Suprapubic skin (tissue), 4 donors: ENCODE results near the gene PRR23E. TPM values are rescaled to one million over a fixed set of nuclear protein-coding genes. Genes with fewer than 3 reads are reported as not detected.
A peak's percentile ranks its signal among the peaks of the same experiment; 100 is the strongest.

Source experiments
- DNase-seq, 2 donors: peaks; one replicate each; pipeline ENCODE4 v3.0.0-alpha.2; 2019; ENCODE audit warnings: low spot score in 2 of 2
- H3K27ac ChIP-seq: fragments of 200-600 bp; sonication (generic); one replicate; pipeline ENCODE4 v1.5.1; 2019
- H3K27me3 ChIP-seq: fragments of 200-600 bp; sonication (generic); one replicate; pipeline ENCODE4 v1.5.1; 2019
- H3K36me3 ChIP-seq: fragments of 200-600 bp; sonication (generic); one replicate; pipeline ENCODE4 v1.5.1; 2019
- H3K4me1 ChIP-seq: fragments of 200-600 bp; sonication (generic); one replicate; pipeline ENCODE4 v1.5.1; 2019
- H3K4me3 ChIP-seq: fragments of 200-600 bp; sonication (generic); one replicate; pipeline ENCODE4 v1.5.1; 2019; ENCODE audit warnings: mild to moderate bottlenecking
- H3K9me3 ChIP-seq: fragments of 200-600 bp; sonication (generic); one replicate; pipeline ENCODE4 v1.5.1; 2019
- EP300 ChIP-seq: sonication (generic); formaldehyde crosslinking; IDR thresholded peaks from one replicate; pipeline ENCODE4 v1.6.1; 2017; ENCODE audit warnings: antibody characterized with exemption
- POLR2A ChIP-seq, 2 donors: fragments of 450-650 bp; IDR thresholded peaks; one replicate each; pipeline ENCODE4 v1.6.1; 2017; ENCODE audit warnings: antibody characterized with exemption in 2 of 2, mild to moderate bottlenecking in 2 of 2, moderate library complexity in 2 of 2
- POLR2AphosphoS5 ChIP-seq, 3 donors: sonication (generic); formaldehyde crosslinking; IDR thresholded peaks; one replicate each; pipeline ENCODE4 v1.6.1; 2017; ENCODE audit warnings: antibody characterized with exemption in 3 of 3
- WGBS: methylation state at CpG from one replicate; pipeline ENCODE4 v1.1.5; 2018; 5-methylcytosine and 5-hydroxymethylcytosine counted together
- total RNA-seq, 4 donors: library from RNA; depleted of rRNA; stranded (reverse); fragments of >200 nt; gene quantifications; one replicate each; pipeline ENCODE4 v1.1.0, GENCODE V29; 2016
- TF ChIP-seq, protein P1 (sequence below), 2 donors: fragments of 200-600 bp in 1 of 2; fragments of 450-650 bp in 1 of 2; sonication (generic) in 1 of 2; IDR thresholded peaks; one replicate each; pipeline ENCODE4 v1.5.1; 2016 to 2019; ENCODE audit warnings: antibody characterized with exemption in 2 of 2, mild to moderate bottlenecking in 1 of 2, moderate library complexity in 1 of 2

The PRR23E gene
- total RNA-seq, 4 donors from 2014 or later: not detected

DNA sequence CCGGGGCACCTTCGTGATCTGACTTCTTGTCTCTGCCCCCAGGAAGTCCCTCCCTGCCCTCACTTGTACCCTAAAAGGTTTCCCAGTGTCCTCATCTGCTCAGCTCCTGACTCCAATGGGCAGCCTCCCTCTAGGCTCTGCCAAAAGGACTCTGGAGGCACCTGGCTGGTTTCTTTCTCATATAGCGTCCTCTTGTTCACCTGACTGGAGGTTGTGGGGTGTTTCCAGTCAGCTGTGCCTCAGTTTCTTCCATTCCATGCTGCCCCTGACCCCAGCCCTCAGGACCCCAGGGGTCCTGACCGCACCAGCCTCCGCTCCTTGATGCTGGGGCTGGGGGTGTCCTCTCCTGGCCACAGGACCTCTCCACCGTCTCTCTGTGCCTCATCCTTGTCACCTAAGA lies 2.5 kb downstream of the PRR23E start:
- 92% methylated on average over 6 of the region's 6 CpGs for WGBS
- no peaks in the 10 kb centered on the region for H3K36me3 ChIP-seq
- peaks cover 4% of the 10 kb centered on the region for H3K9me3 ChIP-seq
- no peak overlapping the region for H3K4me3 ChIP-seq
- TF ChIP-seq POLR2A (IDR thresholded peaks at IDR 0.05) (no peak), POLR2AphosphoS5 (IDR thresholded peaks at IDR 0.05) (no peak), EP300 (no peak)
- TF ChIP-seq, protein P1, sequence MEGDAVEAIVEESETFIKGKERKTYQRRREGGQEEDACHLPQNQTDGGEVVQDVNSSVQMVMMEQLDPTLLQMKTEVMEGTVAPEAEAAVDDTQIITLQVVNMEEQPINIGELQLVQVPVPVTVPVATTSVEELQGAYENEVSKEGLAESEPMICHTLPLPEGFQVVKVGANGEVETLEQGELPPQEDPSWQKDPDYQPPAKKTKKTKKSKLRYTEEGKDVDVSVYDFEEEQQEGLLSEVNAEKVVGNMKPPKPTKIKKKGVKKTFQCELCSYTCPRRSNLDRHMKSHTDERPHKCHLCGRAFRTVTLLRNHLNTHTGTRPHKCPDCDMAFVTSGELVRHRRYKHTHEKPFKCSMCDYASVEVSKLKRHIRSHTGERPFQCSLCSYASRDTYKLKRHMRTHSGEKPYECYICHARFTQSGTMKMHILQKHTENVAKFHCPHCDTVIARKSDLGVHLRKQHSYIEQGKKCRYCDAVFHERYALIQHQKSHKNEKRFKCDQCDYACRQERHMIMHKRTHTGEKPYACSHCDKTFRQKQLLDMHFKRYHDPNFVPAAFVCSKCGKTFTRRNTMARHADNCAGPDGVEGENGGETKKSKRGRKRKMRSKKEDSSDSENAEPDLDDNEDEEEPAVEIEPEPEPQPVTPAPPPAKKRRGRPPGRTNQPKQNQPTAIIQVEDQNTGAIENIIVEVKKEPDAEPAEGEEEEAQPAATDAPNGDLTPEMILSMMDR (IDR thresholded peaks at IDR 0.05): no peak
- no peak overlapping the region for H3K27ac ChIP-seq
- no peak for DNase-seq
- peaks cover 19% of the 10 kb centered on the region for H3K27me3 ChIP-seq
- no peaks in the 10 kb centered on the region for H3K4me1 ChIP-seq

DNA sequence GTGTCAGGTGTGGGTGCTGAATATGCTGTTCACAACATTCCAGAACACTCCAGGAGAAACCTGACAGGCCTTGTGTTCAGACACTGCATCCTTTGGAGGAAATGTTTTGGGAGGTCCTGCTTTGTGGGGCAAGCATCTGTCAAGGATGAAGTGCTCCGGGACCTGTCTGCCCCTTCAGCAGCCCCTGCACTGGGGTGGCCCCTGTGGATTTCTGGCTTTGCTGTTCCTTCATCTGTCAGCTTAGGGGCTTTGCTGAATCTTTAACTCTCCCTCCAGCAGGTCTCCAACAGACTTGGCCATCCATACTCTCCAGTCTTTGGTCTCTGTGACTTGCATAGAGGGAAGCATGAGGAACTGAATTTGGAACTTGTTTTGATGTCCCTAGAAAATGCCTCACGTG lies 3.1 kb downstream of the PRR23E start:
- Histone ChIP-seq H3K36me3 (no peaks in the 10 kb centered on the region), H3K27ac (no peak overlapping the region), H3K9me3 (peaks cover 4% of the 10 kb centered on the region), H3K4me3 (no peak overlapping the region), H3K27me3 (peaks cover 23% of the 10 kb centered on the region), H3K4me1 (no peaks in the 10 kb centered on the region)
- 57% methylated on average over 2 of the region's 2 CpGs for WGBS
- no peak for TF ChIP-seq POLR2AphosphoS5 (IDR thresholded peaks at IDR 0.05)
- TF ChIP-seq POLR2A (IDR thresholded peaks at IDR 0.05): no peak
- TF ChIP-seq, protein P1 (IDR thresholded peaks at IDR 0.05): no peak
- no peak for TF ChIP-seq EP300
- peak in 1 of 2 donors; percentile 48 for DNase-seq

DNA sequence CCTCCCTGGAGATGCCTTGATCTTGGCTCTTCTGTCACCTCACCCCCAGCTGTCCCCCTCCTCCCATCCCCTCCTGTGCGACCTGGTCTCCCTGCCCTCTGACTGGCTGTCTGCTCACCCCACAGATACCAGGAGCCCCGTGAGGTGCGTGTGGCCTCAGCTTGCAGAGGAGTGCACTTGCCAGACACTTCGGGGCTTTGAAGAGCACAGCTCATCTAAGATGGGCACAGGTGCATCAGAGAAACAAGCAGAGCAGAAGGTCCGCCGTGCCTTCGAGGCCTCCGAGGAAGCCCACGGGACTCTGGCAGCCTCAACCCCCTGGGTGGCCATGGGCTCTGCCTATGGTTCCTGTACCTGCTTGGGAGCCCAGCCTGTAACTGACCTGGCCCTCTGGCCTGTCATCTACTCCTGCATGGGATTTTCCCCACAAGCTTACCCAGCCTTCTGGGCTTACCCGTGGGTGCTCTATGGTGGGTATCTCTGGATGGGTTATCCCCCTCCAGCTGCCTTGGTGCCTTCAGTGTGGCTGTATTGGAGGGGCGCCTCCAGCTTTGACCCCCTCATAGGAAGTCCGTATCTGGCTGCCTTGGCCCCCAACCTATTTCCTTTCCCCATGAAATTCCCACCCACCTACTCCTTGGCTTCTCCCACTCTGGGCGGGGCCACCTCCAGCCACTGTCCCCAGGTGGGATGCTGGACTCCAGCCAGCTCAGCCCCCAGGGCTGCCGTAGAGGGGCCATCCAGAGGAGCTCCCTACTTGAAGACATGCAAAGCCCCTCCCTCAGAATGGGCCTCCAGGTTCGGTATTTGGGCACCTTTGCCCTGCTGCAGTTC lies 3.8 kb downstream of the PRR23E start:
- H3K27me3 ChIP-seq: peaks cover 23% of the 10 kb centered on the region
- H3K27ac ChIP-seq: no peak overlapping the region
- no peak for TF ChIP-seq POLR2AphosphoS5 (IDR thresholded peaks at IDR 0.05)
- TF ChIP-seq POLR2A (IDR thresholded peaks at IDR 0.05): no peak
- TF ChIP-seq, protein P1 (IDR thresholded peaks at IDR 0.05): no peak
- no peak for TF ChIP-seq EP300
- H3K36me3 ChIP-seq: no peaks in the 10 kb centered on the region
- H3K4me1 ChIP-seq: no peaks in the 10 kb centered on the region
- DNase-seq: peak in 1 of 2 donors; percentile 68
- H3K4me3 ChIP-seq: no peak overlapping the region
- 83% methylated on average over 15 of the region's 15 CpGs for whole genome bisulfite sequencing
- peaks cover 4% of the 10 kb centered on the region for H3K9me3 ChIP-seq

DNA sequence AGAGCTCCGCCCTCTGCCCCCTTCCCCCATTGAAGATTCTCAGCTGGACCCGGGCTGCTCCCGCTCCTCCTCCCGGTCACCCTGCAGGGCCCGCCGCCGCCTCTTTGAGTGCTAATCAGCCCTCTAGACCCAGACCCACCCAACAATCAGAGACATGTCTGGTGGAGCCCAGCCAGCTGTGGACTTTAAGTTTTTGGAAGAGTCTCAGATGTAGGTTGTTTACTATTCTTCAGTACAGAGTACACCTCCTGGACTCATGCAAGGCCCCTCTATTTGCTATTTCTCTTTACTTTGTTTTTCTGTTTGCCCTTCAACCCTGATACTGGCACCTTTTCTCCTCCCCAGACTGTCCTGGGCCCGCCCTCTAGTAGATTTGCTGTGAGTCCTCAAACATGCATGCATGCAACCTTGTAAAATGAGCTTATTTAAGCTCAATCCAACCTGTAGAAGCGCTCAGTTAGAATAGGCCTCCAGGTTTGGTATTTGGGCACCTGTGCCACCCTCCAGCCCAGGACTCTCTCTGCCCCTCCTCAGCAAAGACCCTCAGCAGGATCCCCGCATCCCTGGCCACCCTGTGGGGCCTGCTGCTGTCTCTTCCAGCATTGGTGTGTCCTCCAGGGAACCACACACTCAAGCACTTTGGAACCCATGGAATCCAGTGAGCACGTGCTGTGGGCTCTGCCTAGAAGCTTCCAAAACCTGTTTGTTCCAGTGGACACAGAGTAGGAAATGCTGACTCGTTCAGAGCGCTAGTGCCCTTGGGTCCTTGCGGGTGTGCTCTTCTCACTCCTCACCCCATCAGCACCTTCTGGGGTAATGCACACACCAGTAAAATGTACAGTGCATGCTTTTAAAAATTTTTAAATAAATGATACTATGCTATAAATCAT lies 4.6 kb downstream of the PRR23E start:
- Histone ChIP-seq H3K36me3 (no peaks in the 10 kb centered on the region), H3K9me3 (peaks cover 3% of the 10 kb centered on the region), H3K27ac (no peak overlapping the region), H3K4me1 (no peaks in the 10 kb centered on the region), H3K4me3 (no peak overlapping the region), H3K27me3 (peaks cover 23% of the 10 kb centered on the region)
- peak in 1 of 2 donors; percentile 63 for DNase-seq
- TF ChIP-seq EP300: no peak
- TF ChIP-seq POLR2AphosphoS5 (IDR thresholded peaks at IDR 0.05): no peak
- no peak for TF ChIP-seq POLR2A (IDR thresholded peaks at IDR 0.05)
- TF ChIP-seq, protein P1 (IDR thresholded peaks at IDR 0.05): no peak
- 64% methylated on average over 14 of the region's 14 CpGs for WGBS
